OCI-LY1 (cell line): ENCODE data around the gene NDUFV3.

Experiments
- EZH2 ChIP-seq: fragments of 200-600 bp; sonication (generic), shearing (Covaris generic); IDR thresholded peaks from 2 replicates; pipeline ENCODE4 v1.8.0; 2017; ENCODE audit warnings: borderline replicate concordance, mixed run types, mild to moderate bottlenecking, antibody characterized with exemption, low read length, moderate library complexity, mixed read lengths
- TF ChIP-seq, protein P1 (sequence below): fragments of 200-600 bp; sonication (generic), shearing (Covaris generic); IDR thresholded peaks from 2 replicates; pipeline ENCODE4 v1.5.1; 2017; ENCODE audit warnings: mild to moderate bottlenecking, antibody characterized with exemption, low read length, moderate library complexity, mixed read lengths

DNA sequence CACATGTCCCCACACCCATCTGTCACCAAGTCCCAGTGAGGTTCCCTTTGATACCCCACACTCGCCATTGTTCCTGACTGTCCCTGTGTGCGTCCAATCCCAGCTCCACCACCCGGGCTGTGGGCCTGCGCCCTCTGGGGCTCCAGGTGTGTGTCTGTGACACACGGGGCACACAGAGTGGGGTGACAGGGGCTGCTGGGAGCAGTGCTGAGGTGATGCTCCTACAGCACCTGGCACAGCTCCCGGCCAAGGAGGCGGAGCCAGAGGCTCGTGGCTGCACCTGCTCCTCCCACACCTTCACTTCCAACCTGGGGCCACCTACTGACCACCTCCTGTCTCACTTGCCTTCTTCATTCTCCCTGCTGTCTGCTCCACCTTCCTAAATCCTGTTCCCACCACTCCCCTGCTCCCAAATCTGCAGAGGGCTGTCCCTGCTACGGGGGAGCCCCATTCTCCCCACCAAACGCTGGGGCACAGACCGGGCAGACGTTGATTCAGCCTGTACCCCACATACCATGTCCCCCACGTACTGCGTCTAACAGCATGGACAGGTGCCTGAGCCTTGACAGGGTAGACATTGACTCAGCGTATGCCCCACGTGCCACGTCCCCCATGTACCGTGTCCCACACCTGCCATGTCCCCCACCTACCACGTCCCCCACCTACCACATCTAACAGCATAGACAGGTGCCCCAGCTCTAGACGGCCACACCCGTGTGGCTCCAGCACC lies 30.2 kb upstream of the NDUFV3 start:
- TF ChIP-seq, protein P1, sequence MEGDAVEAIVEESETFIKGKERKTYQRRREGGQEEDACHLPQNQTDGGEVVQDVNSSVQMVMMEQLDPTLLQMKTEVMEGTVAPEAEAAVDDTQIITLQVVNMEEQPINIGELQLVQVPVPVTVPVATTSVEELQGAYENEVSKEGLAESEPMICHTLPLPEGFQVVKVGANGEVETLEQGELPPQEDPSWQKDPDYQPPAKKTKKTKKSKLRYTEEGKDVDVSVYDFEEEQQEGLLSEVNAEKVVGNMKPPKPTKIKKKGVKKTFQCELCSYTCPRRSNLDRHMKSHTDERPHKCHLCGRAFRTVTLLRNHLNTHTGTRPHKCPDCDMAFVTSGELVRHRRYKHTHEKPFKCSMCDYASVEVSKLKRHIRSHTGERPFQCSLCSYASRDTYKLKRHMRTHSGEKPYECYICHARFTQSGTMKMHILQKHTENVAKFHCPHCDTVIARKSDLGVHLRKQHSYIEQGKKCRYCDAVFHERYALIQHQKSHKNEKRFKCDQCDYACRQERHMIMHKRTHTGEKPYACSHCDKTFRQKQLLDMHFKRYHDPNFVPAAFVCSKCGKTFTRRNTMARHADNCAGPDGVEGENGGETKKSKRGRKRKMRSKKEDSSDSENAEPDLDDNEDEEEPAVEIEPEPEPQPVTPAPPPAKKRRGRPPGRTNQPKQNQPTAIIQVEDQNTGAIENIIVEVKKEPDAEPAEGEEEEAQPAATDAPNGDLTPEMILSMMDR = no peak; the same call in 1 of the 2 replicates
- no peak for TF ChIP-seq EZH2
